HTERT RPE-1 (cell line): ENCODE data around the gene CYP1A2.

Experiments
- in situ Hi-C: fragments of 300-500 bp; cut with MboI; formaldehyde crosslinking; loops from 4 replicates; pipeline ENCODE4 v1.14.3; 2020; ENCODE audit warnings: low sequenced_read_pairs

CYP1A2 gene

DNA sequence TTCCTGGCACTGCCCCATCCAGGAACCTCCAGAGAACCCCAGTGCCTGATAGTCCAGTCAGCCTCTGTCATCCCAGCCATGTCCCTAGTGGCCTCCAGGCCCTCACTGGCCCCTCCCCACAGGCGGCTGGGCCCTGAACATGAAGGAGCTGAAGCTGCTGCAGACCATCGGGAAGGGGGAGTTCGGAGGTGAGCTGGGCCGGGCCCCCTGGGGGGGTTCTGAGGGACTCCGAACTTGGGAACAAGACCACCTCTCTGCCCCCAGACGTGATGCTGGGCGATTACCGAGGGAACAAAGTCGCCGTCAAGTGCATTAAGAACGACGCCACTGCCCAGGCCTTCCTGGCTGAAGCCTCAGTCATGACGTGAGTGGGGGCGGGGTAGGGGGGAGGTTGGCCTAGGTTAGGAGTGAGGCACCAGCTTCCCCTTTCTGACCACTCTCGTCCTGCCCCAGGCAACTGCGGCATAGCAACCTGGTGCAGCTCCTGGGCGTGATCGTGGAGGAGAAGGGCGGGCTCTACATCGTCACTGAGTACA is 52.0 kb downstream of the CYP1A2 start:
- in situ Hi-C loops = no loop called here

DNA sequence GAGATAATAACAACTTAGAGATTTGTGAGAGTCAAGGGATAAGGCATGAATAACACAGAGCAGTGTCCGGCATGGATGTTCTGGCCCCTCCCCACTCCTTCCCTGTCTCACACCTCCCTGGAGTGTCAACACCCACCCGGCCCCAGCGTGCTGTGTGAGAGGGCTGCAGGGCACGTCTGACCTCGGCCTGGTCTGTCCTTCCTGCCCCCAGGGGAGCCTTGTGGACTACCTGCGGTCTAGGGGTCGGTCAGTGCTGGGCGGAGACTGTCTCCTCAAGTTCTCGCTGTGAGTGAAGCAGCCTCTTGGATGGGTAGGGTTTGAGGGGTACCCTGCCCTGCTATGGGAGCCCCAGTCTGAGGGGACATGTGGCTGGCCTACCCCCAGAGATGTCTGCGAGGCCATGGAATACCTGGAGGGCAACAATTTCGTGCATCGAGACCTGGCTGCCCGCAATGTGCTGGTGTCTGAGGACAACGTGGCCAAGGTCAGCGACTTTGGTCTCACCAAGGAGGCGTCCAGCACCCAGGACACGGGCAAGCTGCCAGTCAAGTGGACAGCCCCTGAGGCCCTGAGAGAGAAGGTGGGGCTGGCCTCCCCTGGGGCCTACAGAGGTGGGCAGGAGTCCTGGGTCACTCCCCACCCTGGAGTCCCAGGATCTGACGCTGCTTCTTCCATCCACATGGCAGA is 52.8 kb downstream of the CYP1A2 start:
- in situ Hi-C loops = no loop called here

DNA sequence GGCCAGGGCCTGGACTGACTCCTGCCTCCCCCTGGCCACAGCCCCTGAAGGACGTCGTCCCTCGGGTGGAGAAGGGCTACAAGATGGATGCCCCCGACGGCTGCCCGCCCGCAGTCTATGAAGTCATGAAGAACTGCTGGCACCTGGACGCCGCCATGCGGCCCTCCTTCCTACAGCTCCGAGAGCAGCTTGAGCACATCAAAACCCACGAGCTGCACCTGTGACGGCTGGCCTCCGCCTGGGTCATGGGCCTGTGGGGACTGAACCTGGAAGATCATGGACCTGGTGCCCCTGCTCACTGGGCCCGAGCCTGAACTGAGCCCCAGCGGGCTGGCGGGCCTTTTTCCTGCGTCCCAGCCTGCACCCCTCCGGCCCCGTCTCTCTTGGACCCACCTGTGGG is 53.6 kb downstream of the CYP1A2 start:
- in situ Hi-C loops = no loop called here

DNA sequence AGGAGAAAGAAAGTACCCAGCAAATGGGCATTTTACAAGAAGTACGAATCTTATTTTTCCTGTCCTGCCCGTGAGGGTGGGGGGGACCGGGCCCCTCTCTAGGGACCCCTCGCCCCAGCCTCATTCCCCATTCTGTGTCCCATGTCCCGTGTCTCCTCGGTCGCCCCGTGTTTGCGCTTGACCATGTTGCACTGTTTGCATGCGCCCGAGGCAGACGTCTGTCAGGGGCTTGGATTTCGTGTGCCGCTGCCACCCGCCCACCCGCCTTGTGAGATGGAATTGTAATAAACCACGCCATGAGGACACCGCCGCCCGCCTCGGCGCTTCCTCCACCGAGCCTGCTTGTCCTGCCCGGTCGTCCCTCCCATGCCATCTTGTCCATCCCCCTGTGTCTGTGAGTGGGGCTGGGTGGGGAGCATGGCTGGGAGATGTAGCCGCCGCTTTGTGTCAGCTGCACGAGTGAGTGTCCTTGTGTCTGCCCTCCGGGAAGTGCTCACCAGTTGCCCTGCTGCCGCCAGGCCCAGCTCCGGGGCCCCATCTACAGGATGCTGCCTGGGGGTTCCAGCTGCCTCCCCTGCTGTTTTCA is 54.3 kb downstream of the CYP1A2 start:
- in situ Hi-C loops = no loop called here

- in situ Hi-C loops = no loop called here
These were observed 56.3 kb downstream of the CYP1A2 start for GRCh38 chr15:74804935-74805334.
